Neuronal stem cell (in vitro differentiated cells): ENCODE results near the gene SOX18.

Experiments
- DNase-seq: peaks from one replicate; pipeline ENCODE4 v3.0.0-alpha.2; 2013; ENCODE audit warnings: low spot score
- H2AFZ ChIP-seq: one replicate; pipeline ENCODE4 v1.6.1; 2013; ENCODE audit warnings: mild to moderate bottlenecking, low read length, inconsistent platforms
- H2AK5ac ChIP-seq: 2 replicates; pipeline ENCODE4 v1.6.1; 2013; ENCODE audit warnings: low read depth, mild to moderate bottlenecking, inconsistent platforms, low read length, moderate library complexity, mixed read lengths
- H2BK120ac ChIP-seq: 2 replicates; pipeline ENCODE4 v1.6.1; 2013; ENCODE audit warnings: low read depth, mild to moderate bottlenecking, inconsistent platforms, low read length, moderate library complexity, mixed read lengths
- H2BK12ac ChIP-seq: one replicate; pipeline ENCODE4 v1.6.1; 2013; ENCODE audit warnings: low read length, inconsistent platforms
- H2BK15ac ChIP-seq: 2 replicates; pipeline ENCODE4 v1.6.1; 2013; ENCODE audit warnings: mild to moderate bottlenecking, low read length, inconsistent platforms, mixed read lengths
- H2BK5ac ChIP-seq: one replicate; pipeline ENCODE4 v1.6.1; 2013; ENCODE audit warnings: inconsistent platforms, mild to moderate bottlenecking, low read length, moderate library complexity
- H3K14ac ChIP-seq: one replicate; pipeline ENCODE4 v1.6.1; 2013; ENCODE audit warnings: low read length, inconsistent platforms
- H3K18ac ChIP-seq: 2 replicates; pipeline ENCODE4 v1.6.1; 2013; ENCODE audit warnings: low read length, inconsistent platforms
- H3K23ac ChIP-seq: 2 replicates; pipeline ENCODE4 v1.6.1; 2013; ENCODE audit warnings: low read depth, mild to moderate bottlenecking, mixed read lengths, low read length, inconsistent platforms; ENCODE audit not compliant: poor library complexity
- H3K27ac ChIP-seq: replicated peaks from 3 replicates; pipeline ENCODE4 v1.5.1; 2013; ENCODE audit warnings: low read length, inconsistent platforms
- H3K27me3 ChIP-seq, 3 experiments: 2 replicates each; pipeline ENCODE4 v1.6.1; 2013; ENCODE audit warnings: low read length in 3 of 3, mild to moderate bottlenecking in 2 of 3, inconsistent platforms in 1 of 3, low read depth in 1 of 3, mixed read lengths in 1 of 3, moderate library complexity in 1 of 3; ENCODE audit not compliant: control insufficient read depth in 3 of 3, insufficient read depth in 3 of 3
- H3K36me3 ChIP-seq, 2 donors: replicated peaks in 1 of 2; 2 replicates each; pipeline ENCODE4 v1.6.1; 2013; ENCODE audit warnings: low read length in 2 of 2; ENCODE audit not compliant: control insufficient read depth in 2 of 2, insufficient read depth in 2 of 2
- H3K4ac ChIP-seq: 2 replicates; pipeline ENCODE4 v1.6.1; 2013; ENCODE audit warnings: inconsistent platforms, mild to moderate bottlenecking, low read length, moderate library complexity
- H3K4me1 ChIP-seq, 2 donors: 1 replicate in 1 of 2; 2 replicates in 1 of 2; pipeline ENCODE4 v1.6.1; 2013; ENCODE audit warnings: low read length in 2 of 2, low read depth in 1 of 2; ENCODE audit not compliant: control insufficient read depth in 2 of 2, insufficient read depth in 1 of 2
- H3K4me2 ChIP-seq: one replicate; pipeline ENCODE4 v1.6.1; 2013; ENCODE audit warnings: mild to moderate bottlenecking, low read length, inconsistent platforms; ENCODE audit not compliant: insufficient read depth, poor library complexity, severe bottlenecking
- H3K4me3 ChIP-seq, 2 donors: 2 replicates each; pipeline ENCODE4 v1.5.1; 2013; ENCODE audit warnings: low read length in 2 of 2, mild to moderate bottlenecking in 2 of 2, inconsistent platforms in 1 of 2, moderate library complexity in 1 of 2
- H3K79me1 ChIP-seq: one replicate; pipeline ENCODE4 v1.6.1; 2013; ENCODE audit warnings: low read depth, mild to moderate bottlenecking, inconsistent platforms, low read length, moderate library complexity
- H3K9ac ChIP-seq: one replicate; pipeline ENCODE4 v1.6.1; 2013; ENCODE audit warnings: mild to moderate bottlenecking, low read depth, low read length, inconsistent platforms; ENCODE audit not compliant: poor library complexity
- H3K9me3 ChIP-seq, 2 donors: replicated peaks in 1 of 2; 2 replicates each; pipeline versions ENCODE3 to v1.6.1; 2013; ENCODE audit warnings: low read length in 2 of 2, mild to moderate bottlenecking in 2 of 2, inconsistent platforms in 1 of 2, low read depth in 1 of 2, mixed read lengths in 1 of 2, moderate library complexity in 1 of 2; ENCODE audit not compliant: control insufficient read depth in 2 of 2, insufficient read depth in 1 of 2
- H4K8ac ChIP-seq: one replicate; pipeline ENCODE4 v1.6.1; 2013; ENCODE audit warnings: low read depth, mild to moderate bottlenecking, inconsistent platforms, low read length, moderate library complexity
- H4K91ac ChIP-seq: one replicate; pipeline ENCODE4 v1.6.1; 2013; ENCODE audit warnings: low read length, low read depth, mild to moderate bottlenecking, inconsistent platforms; ENCODE audit not compliant: poor library complexity
- WGBS, 2 donors: extraction: QIAGEN DNeasy Blood & Tissue Kit; methylation state at CpG; one replicate each; pipeline ENCODE4 v1.1.7; 2013; ENCODE audit warnings: missing lambda C conversion rate in 2 of 2, mixed read lengths in 1 of 2; ENCODE audit not compliant: insufficient read length in 2 of 2, insufficient replicate concordance in 1 of 2; ENCODE audit errors: extremely low coverage in 2 of 2; 5-methylcytosine and 5-hydroxymethylcytosine counted together

SOX18 gene

GRCh38 chr20:64035933-64036345 lies 13.5 kb downstream of the SOX18 start, which contains the start of gene C20orf204:
Gene C20orf204, plus strand, starts transcription at chr20:64036182. Its CDS starts 142 bp downstream, at chr20:64036324.
- Histone ChIP-seq H3K27me3 (peaks cover 22 to 42% (median 23%) of the 10 kb centered on the region in 3 experiments), H3K4me3 (no peak within 1 kb of the TSS), H4K91ac (no peak within 1 kb of the TSS), H3K4me2 (peak within 1 kb of the TSS; percentile 25), H2BK120ac (peak within 1 kb of the TSS; percentile 47), H3K79me1 (no peaks in the 10 kb centered on the region), H3K23ac (peak within 1 kb of the TSS; percentile 68), H3K36me3 (peaks cover 19 to 39% of the 10 kb centered on the region in 2 donors), H3K4me1 (peaks cover 16 to 19% of the 10 kb centered on the region in 2 donors), H2BK15ac (peak within 1 kb of the TSS; percentile 21), H2AK5ac (peak within 1 kb of the TSS; percentile 82), H3K18ac (peak within 1 kb of the TSS; percentile 80), H3K4ac (no peak within 1 kb of the TSS), H3K27ac (no peak within 1 kb of the TSS), H3K9me3 (no peaks in the 10 kb centered on the region), H2AFZ (no peak within 1 kb of the TSS), H3K14ac (peak within 1 kb of the TSS; percentile 84), H4K8ac (peak within 1 kb of the TSS; percentile 19), H3K9ac (peak within 1 kb of the TSS; percentile 54), H2BK5ac (peak within 1 kb of the TSS; percentile 13), H2BK12ac (peak within 1 kb of the TSS; percentile 66)
- no CpG with 5 or more reads among the region's 10 CpGs for WGBS, 2 donors
- DNase-seq, result no peak

GRCh38 chr20:64035066-64035932 lies 14.1 kb downstream of the SOX18 start:
- Histone ChIP-seq H2BK120ac (no peak overlapping the region), H3K79me1 (no peaks in the 10 kb centered on the region), H3K9ac (peak overlapping the region; percentile 54), H3K27me3 (peaks cover 17 to 35% (median 19%) of the 10 kb centered on the region in 3 experiments), H3K4me3 (no peak overlapping the region), H2BK12ac (no peak overlapping the region), H4K91ac (no peak overlapping the region), H2BK15ac (no peak overlapping the region), H3K14ac (no peak overlapping the region), H3K36me3 (peaks cover 23 to 46% of the 10 kb centered on the region in 2 donors), H3K27ac (no peak overlapping the region), H3K9me3 (no peaks in the 10 kb centered on the region), H3K23ac (no peak overlapping the region), H2AFZ (no peak overlapping the region), H2AK5ac (peak overlapping the region; percentile 82), H3K18ac (no peak overlapping the region), H3K4ac (no peak overlapping the region), H2BK5ac (no peak overlapping the region), H4K8ac (no peak overlapping the region), H3K4me2 (no peak overlapping the region), H3K4me1 (peaks cover 16 to 19% of the 10 kb centered on the region in 2 donors)
- WGBS, 2 donors, result no CpG with 5 or more reads among the region's 17 CpGs
- DNase-seq, result no peak

GRCh38 chr20:64033981-64034493 lies 15.4 kb downstream of the SOX18 start:
- Histone ChIP-seq H3K79me1 (peaks cover 2% of the 10 kb centered on the region), H2AK5ac (no peak overlapping the region), H3K27ac (no peak overlapping the region), H3K9ac (no peak overlapping the region), H4K8ac (no peak overlapping the region), H3K27me3 (peaks cover 4 to 23% (median 10%) of the 10 kb centered on the region in 3 experiments), H3K36me3 (peaks cover 35 to 58% of the 10 kb centered on the region in 2 donors), H3K23ac (peak overlapping the region; percentile 65), H3K4ac (no peak overlapping the region), H3K14ac (no peak overlapping the region), H3K18ac (no peak overlapping the region), H2BK15ac (peak overlapping the region; percentile 17), H2BK120ac (no peak overlapping the region), H2AFZ (no peak overlapping the region), H3K4me1 (peaks cover 10 to 12% of the 10 kb centered on the region in 2 donors), H2BK12ac (no peak overlapping the region), H4K91ac (no peak overlapping the region), H3K4me3 (no peak overlapping the region), H3K9me3 (no peaks in the 10 kb centered on the region), H3K4me2 (no peak overlapping the region), H2BK5ac (no peak overlapping the region)
- WGBS, 2 donors, result no CpG with 5 or more reads among the region's 11 CpGs
- DNase-seq, result no peak
